ENCODE data around the gene RAPGEF6.

Gene RAPGEF6

GRCh38 chr5:131450941-131451340, 184.1 kb downstream of the RAPGEF6 start:
- in situ Hi-C loops (cut with HindIII; ENCODE audit: low pct_unique_long_range_greater_than_20kb, low sequenced_read_pairs): no loop called here
- peak in 1 of 2 experiments; percentile 9 for DNase-seq (ENCODE audit: low read depth in 1 of 2, low spot score in 1 of 2)
- TF ChIP-seq JUND (IDR thresholded peaks at IDR 0.05; ENCODE audit: low read depth): no peak

GRCh38 chr5:131441184-131441583, 193.8 kb downstream of the RAPGEF6 start:
- in situ Hi-C loops (cut with HindIII; ENCODE audit: low pct_unique_long_range_greater_than_20kb, low sequenced_read_pairs): no loop called here
- no peak for DNase-seq (ENCODE audit: low read depth in 1 of 2, low spot score in 1 of 2)
- no peak for TF ChIP-seq JUND (IDR thresholded peaks at IDR 0.05; ENCODE audit: low read depth)

- in situ Hi-C loops (cut with HindIII; ENCODE audit: low pct_unique_long_range_greater_than_20kb, low sequenced_read_pairs): no loop called here
- no peak for DNase-seq (ENCODE audit: low read depth in 1 of 2, low spot score in 1 of 2)
- TF ChIP-seq JUND (IDR thresholded peaks at IDR 0.05; ENCODE audit: low read depth): no peak
These were observed 198.9 kb downstream of the RAPGEF6 start for GRCh38 chr5:131436081-131436480.

- in situ Hi-C loops (cut with HindIII; ENCODE audit: low pct_unique_long_range_greater_than_20kb, low sequenced_read_pairs): no loop called here
- no peak for DNase-seq (ENCODE audit: low read depth in 1 of 2, low spot score in 1 of 2)
- no peak for TF ChIP-seq JUND (IDR thresholded peaks at IDR 0.05; ENCODE audit: low read depth)
These were observed 201.9 kb downstream of the RAPGEF6 start for GRCh38 chr5:131433109-131433508.

GRCh38 chr5:131431794-131432193, 203.2 kb downstream of the RAPGEF6 start:
- DNase-seq (ENCODE audit: low read depth in 1 of 2, low spot score in 1 of 2): no peak
- in situ Hi-C loops (cut with HindIII; ENCODE audit: low pct_unique_long_range_greater_than_20kb, low sequenced_read_pairs): no loop called here
- TF ChIP-seq JUND (IDR thresholded peaks at IDR 0.05; ENCODE audit: low read depth): no peak

- in situ Hi-C loops (cut with HindIII; ENCODE audit: low pct_unique_long_range_greater_than_20kb, low sequenced_read_pairs): no loop called here
- DNase-seq (ENCODE audit: low read depth in 1 of 2, low spot score in 1 of 2): no peak
- TF ChIP-seq JUND (IDR thresholded peaks at IDR 0.05; ENCODE audit: low read depth): no peak
These were observed 204.2 kb downstream of the RAPGEF6 start for GRCh38 chr5:131430794-131431193.

GRCh38 chr5:131426011-131426410, 209.0 kb downstream of the RAPGEF6 start:
- in situ Hi-C loops (cut with HindIII; ENCODE audit: low pct_unique_long_range_greater_than_20kb, low sequenced_read_pairs): no loop called here
- DNase-seq (ENCODE audit: low read depth in 1 of 2, low spot score in 1 of 2): no peak
- no peak for TF ChIP-seq JUND (IDR thresholded peaks at IDR 0.05; ENCODE audit: low read depth)

GRCh38 chr5:131423056-131423455, 212.0 kb downstream of the RAPGEF6 start:
- TF ChIP-seq JUND (IDR thresholded peaks at IDR 0.05; ENCODE audit: low read depth): no peak
- in situ Hi-C loops (cut with HindIII; ENCODE audit: low pct_unique_long_range_greater_than_20kb, low sequenced_read_pairs): no loop called here
- peak in 1 of 2 experiments; percentile 37 for DNase-seq (ENCODE audit: low read depth in 1 of 2, low spot score in 1 of 2)

GRCh38 chr5:131419877-131420276, 215.2 kb downstream of the RAPGEF6 start:
- no peak for TF ChIP-seq JUND (IDR thresholded peaks at IDR 0.05; ENCODE audit: low read depth)
- in situ Hi-C loops (cut with HindIII; ENCODE audit: low pct_unique_long_range_greater_than_20kb, low sequenced_read_pairs): no loop called here

GRCh38 chr5:131418846-131419245, 216.2 kb downstream of the RAPGEF6 start:
- in situ Hi-C loops (cut with HindIII; ENCODE audit: low pct_unique_long_range_greater_than_20kb, low sequenced_read_pairs): no loop called here

More at GRCh38 chr5:131419877-131420276, 215.2 kb downstream of the RAPGEF6 start:
- DNase-seq (ENCODE audit: low read depth in 1 of 2, low spot score in 1 of 2): no peak

GRCh38 chr5:131417240-131417869, 217.7 kb downstream of the RAPGEF6 start:
- in situ Hi-C loops (cut with HindIII; ENCODE audit: low pct_unique_long_range_greater_than_20kb, low sequenced_read_pairs): no loop called here
- DNase-seq (ENCODE audit: low read depth in 1 of 2, low spot score in 1 of 2): peak; percentile 25 to 79
- TF ChIP-seq JUND (IDR thresholded peaks at IDR 0.05; ENCODE audit: low read depth): no peak

More at GRCh38 chr5:131418846-131419245, 216.2 kb downstream of the RAPGEF6 start:
- DNase-seq (ENCODE audit: low read depth in 1 of 2, low spot score in 1 of 2): no peak
- TF ChIP-seq JUND (IDR thresholded peaks at IDR 0.05; ENCODE audit: low read depth): no peak

- in situ Hi-C loops (cut with HindIII; ENCODE audit: low pct_unique_long_range_greater_than_20kb, low sequenced_read_pairs): no loop called here
- TF ChIP-seq JUND (IDR thresholded peaks at IDR 0.05; ENCODE audit: low read depth): no peak
- DNase-seq (ENCODE audit: low read depth in 1 of 2, low spot score in 1 of 2): no peak
These were observed 218.3 kb downstream of the RAPGEF6 start for GRCh38 chr5:131416729-131417128.

- DNase-seq (ENCODE audit: low read depth in 1 of 2, low spot score in 1 of 2): no peak
- in situ Hi-C loops (cut with HindIII; ENCODE audit: low pct_unique_long_range_greater_than_20kb, low sequenced_read_pairs): no loop called here
- no peak for TF ChIP-seq JUND (IDR thresholded peaks at IDR 0.05; ENCODE audit: low read depth)
These were observed 221.1 kb downstream of the RAPGEF6 start for GRCh38 chr5:131413605-131414559.

Measured in T47D (cell line).